SK-N-MC (cell line): ENCODE results near the gene SLC35E3.

Experiments used
- EZH2 ChIP-seq: fragments of 200-600 bp; sonication (generic); IDR thresholded peaks from one replicate; pipeline ENCODE4 v1.6.1; 2017; ENCODE audit warnings: antibody characterized with exemption
- POLR2AphosphoS5 ChIP-seq: IDR thresholded peaks from 2 replicates; pipeline ENCODE4 v1.6.1; 2012; ENCODE audit warnings: mild to moderate bottlenecking, low read depth, low read length, borderline replicate concordance

DNA sequence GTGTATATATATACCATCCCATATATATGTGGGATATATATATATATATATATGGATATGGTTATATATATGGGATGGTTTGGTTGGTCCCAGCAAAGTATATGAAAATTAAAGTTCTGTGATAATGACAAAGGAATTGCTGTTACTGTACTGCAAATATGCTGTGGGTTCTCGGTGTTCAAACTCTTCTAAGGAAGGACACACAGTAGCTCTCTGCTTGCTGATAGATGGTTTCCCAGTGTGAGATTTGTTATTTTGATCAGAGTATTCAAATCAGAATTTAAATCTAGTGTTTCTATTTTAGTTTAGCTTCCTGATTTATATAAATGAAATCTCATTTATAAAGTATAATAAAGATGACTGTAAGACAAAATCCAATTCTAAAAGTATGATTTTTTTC is 19.7 kb downstream of the SLC35E3 start:
- TF ChIP-seq EZH2 (no peak), POLR2AphosphoS5 (no peak)
